CD4-positive, alpha-beta memory T cell (primary cell): ENCODE data around the gene POLR3B. TPM values are rescaled to one million over a fixed set of nuclear protein-coding genes. Genes with fewer than 3 reads are reported as not detected.

Experiments used
- CTCF ChIA-PET: fragments of 350-600 bp; sonication (Branson Sonifier 250); formaldehyde crosslinking; loops from one replicate; lab custom pipeline; 2021; ENCODE audit warnings: inconsistent platforms; ENCODE audit not compliant: partially characterized antibody; lab: Charles Lee
- POLR2A ChIA-PET: fragments of 350-600 bp; sonication (Branson Sonifier 250); formaldehyde crosslinking; loops from one replicate; lab custom pipeline; 2021; ENCODE audit not compliant: partially characterized antibody; lab: Charles Lee
- DNase-seq, 5 donors: peaks; one replicate each; pipeline versions ENCODE4 v3.0.0 to v3.0.0-alpha.2; 2020 to 2022; ENCODE audit warnings: mixed read lengths in 1 of 5
- H3K27ac ChIP-seq: one replicate; pipeline ENCODE4 v1.7.0; 2013; ENCODE audit warnings: low read depth, low read length
- H3K27me3 ChIP-seq: 2 replicates; pipeline ENCODE4 v1.7.0; 2013; ENCODE audit warnings: mild to moderate bottlenecking, low read length, moderate library complexity; ENCODE audit not compliant: insufficient read depth
- H3K36me3 ChIP-seq: 2 replicates; pipeline ENCODE4 v1.7.0; 2013; ENCODE audit warnings: mild to moderate bottlenecking, low read length, moderate library complexity; ENCODE audit not compliant: insufficient read depth
- H3K4me1 ChIP-seq: 2 replicates; pipeline ENCODE4 v1.7.0; 2013; ENCODE audit warnings: mild to moderate bottlenecking, low read length, moderate library complexity; ENCODE audit not compliant: insufficient read depth
- H3K4me3 ChIP-seq, 2 donors: one replicate each; pipeline ENCODE4 v1.7.0; 2013; ENCODE audit warnings: low read length in 2 of 2, mild to moderate bottlenecking in 1 of 2
- H3K9me3 ChIP-seq, 2 donors: one replicate each; pipeline ENCODE4 v1.7.0; 2013; ENCODE audit warnings: low read length in 2 of 2, control low read depth in 1 of 2; ENCODE audit not compliant: control insufficient read depth in 1 of 2
- H3K27ac Mint-ChIP-seq, 7 donors: one replicate each; pipeline ENCODE4 v1.8.0; 2020 to 2021; ENCODE audit warnings: mixed read lengths in 7 of 7, mild to moderate bottlenecking in 6 of 7, inconsistent platforms in 3 of 7, moderate library complexity in 3 of 7
- H3K27me3 Mint-ChIP-seq, 2 donors: one replicate each; pipeline ENCODE4 v1.8.0; 2020 to 2021; ENCODE audit warnings: mixed read lengths in 2 of 2
- H3K36me3 Mint-ChIP-seq, 2 donors: one replicate each; pipeline ENCODE4 v1.8.0; 2020 to 2021; ENCODE audit warnings: mixed read lengths in 2 of 2, inconsistent platforms in 1 of 2, mild to moderate bottlenecking in 1 of 2
- H3K4me1 Mint-ChIP-seq, 4 donors: one replicate each; pipeline ENCODE4 v1.8.0; 2020 to 2021; ENCODE audit warnings: mixed read lengths in 4 of 4, mild to moderate bottlenecking in 1 of 4
- H3K4me3 Mint-ChIP-seq, 8 donors: one replicate each; pipeline ENCODE4 v1.8.0; 2020 to 2021; ENCODE audit warnings: mixed read lengths in 8 of 8, mild to moderate bottlenecking in 7 of 8, moderate library complexity in 6 of 8, inconsistent platforms in 3 of 8
- H3K9me3 Mint-ChIP-seq, 8 donors: one replicate each; pipeline ENCODE4 v1.8.0; 2020 to 2021; ENCODE audit warnings: mixed read lengths in 8 of 8, mild to moderate bottlenecking in 5 of 8, inconsistent platforms in 3 of 8, moderate library complexity in 1 of 8
- intact Hi-C: fragments of 100-400 bp; cut with micrococcal nuclease; formaldehyde crosslinking; loops from one replicate; pipeline ENCODE4 v1.15.1; 2023
- polyA plus RNA-seq, 2 donors: library from polyadenylated mRNA; unstranded; fragments of 300-500 nt; fragmentation: Illumina TruSeq; gene quantifications; one replicate each; pipeline ENCODE4 v1.2.3, GENCODE V29; 2021
- total RNA-seq, 2 experiments: library from RNA; stranded (reverse); gene quantifications; one replicate each; pipeline ENCODE4 v1.2.3, GENCODE V29; 2021

Gene POLR3B
- total and polyA plus RNA-seq, 4 experiments from 2014 or later: 2.2 to 7.5 (median 6.9) TPM

DNA sequence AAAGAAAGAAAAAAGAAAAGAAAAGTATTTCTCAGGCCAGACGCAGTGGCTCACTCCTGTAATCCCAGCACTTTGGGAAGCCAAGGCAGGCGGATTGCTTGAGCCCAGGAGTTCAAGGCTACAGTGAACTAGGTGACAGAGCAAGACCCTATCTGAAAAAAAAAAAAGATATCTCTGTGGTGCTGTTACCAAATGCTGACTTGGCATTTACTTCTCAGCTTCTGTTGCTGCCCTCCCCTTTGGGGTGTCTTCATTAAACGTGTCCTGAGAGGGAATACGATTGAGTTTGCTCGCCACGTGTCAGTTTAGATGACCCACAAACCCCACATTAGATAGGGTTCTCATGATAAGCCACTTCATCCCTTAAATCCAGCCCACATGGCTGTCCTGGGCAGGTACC, 4.4 kb upstream of the POLR3B start:
- H3K4me3 ChIP-seq: no peak overlapping the region
- no peak overlapping the region for H3K27ac ChIP-seq
- peaks cover 10% of the 10 kb centered on the region for H3K4me1 ChIP-seq
- H3K9me3 Mint-ChIP-seq: peaks cover 0 to 6% (median 0%) of the 10 kb centered on the region in 8 donors
- H3K36me3 ChIP-seq: no peaks in the 10 kb centered on the region
- H3K27me3 Mint-ChIP-seq: no peaks in the 10 kb centered on the region
- POLR2A ChIA-PET: no interaction called here
- no peak for DNase-seq
- H3K4me3 Mint-ChIP-seq: no peak overlapping the region
- H3K4me1 Mint-ChIP-seq: peaks cover 8 to 13% (median 10%) of the 10 kb centered on the region in 4 donors
- H3K27ac Mint-ChIP-seq: no peak overlapping the region
- intact Hi-C loops: no loop called here
- H3K27me3 ChIP-seq: no peaks in the 10 kb centered on the region
- CTCF ChIA-PET: interaction anchor here (1.2 kb wide), 1 partner anchor 566 kb away, joined by 3 read pairs; no protein-coding TSS in a partner anchor
- H3K9me3 ChIP-seq: no peaks in the 10 kb centered on the region
- H3K36me3 Mint-ChIP-seq: peaks cover 7 to 19% of the 10 kb centered on the region in 2 donors

DNA sequence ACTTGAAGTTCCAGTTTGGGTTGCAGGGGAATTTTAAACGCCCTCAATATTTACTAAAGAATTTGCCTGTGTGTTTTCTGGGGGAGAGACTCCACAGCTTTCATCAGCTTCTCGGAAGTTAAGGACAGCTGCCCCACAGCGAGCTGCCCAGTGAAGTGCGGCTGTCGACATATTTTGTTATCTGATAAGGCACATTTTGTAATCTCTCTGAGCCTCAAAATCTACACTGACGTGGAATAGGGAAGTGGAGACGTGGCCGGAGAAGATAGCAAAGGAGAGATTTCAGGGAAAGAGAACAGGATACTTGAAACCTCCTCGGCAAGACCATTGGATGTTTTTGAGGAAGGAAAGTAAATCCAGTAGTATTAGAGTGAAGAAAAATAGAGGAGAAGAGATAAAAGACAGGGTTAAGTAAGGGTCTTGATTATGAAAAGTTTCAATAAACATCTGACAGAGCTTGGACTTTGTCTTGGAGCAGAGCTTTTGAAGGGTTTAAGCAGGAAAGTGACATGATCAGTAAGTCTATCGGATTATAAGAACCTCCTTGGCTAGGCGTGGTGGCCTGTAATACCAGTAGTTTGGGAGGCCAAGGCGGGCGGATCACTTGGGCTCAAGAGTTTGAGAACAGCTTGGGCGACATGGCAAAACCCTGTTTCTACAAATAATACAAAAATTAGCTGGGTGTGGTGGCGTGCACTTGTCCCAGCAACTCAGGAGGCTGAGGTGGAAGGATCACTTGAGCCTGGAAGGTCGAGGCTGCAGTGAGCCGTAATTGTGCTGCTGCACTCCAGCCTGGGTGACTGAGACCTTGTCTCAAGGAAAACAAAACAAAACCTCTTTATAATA, 1.1 kb downstream of the POLR3B start:
- Mint-ChIP-seq H3K36me3 (peaks cover 0 to 10% of the 10 kb centered on the region in 2 donors), H3K27ac (peak overlapping the region; percentile 92 to 97 (median 95)), H3K4me3 (peak overlapping the region; percentile 86 to 95 (median 94)), H3K4me1 (peaks cover 10 to 20% (median 16%) of the 10 kb centered on the region in 4 donors), H3K27me3 (no peaks in the 10 kb centered on the region), H3K9me3 (peaks cover 0 to 6% (median 0%) of the 10 kb centered on the region in 8 donors)
- no peak for DNase-seq
- Histone ChIP-seq H3K27ac (peak overlapping the region; percentile 68), H3K9me3 (no peaks in the 10 kb centered on the region), H3K27me3 (no peaks in the 10 kb centered on the region), H3K4me3 (peak overlapping the region; percentile 77 to 87), H3K36me3 (no peaks in the 10 kb centered on the region), H3K4me1 (peaks cover 20% of the 10 kb centered on the region)
- intact Hi-C loops: loop anchor here (1.0 kb wide), 1 partner anchor 735 kb away; the partner anchor contains the start of gene CRY1
- ChIA-PET POLR2A (interaction anchor here (0.5 to 4.9 kb wide), 15 partner anchors 10 to 1122 kb away, joined by 3 to 108 read pairs (median 4); partner anchors contain the start of genes APPL2, MTERF2, TCP11L2 and TMEM263), CTCF (interaction anchor here (0.8 to 3.5 kb wide), 16 partner anchors 9 to 597 kb away, joined by 3 to 35 read pairs (median 6); partner anchors contain the start of genes TCP11L2 and TMEM263)

- Mint-ChIP-seq H3K36me3 (peaks cover 0 to 15% of the 10 kb centered on the region in 2 donors), H3K4me3 (peak overlapping the region in 1 of 8 donors; percentile 6), H3K4me1 (peaks cover 10 to 20% (median 16%) of the 10 kb centered on the region in 4 donors), H3K27ac (no peak overlapping the region), H3K9me3 (peaks cover 0 to 6% (median 0%) of the 10 kb centered on the region in 8 donors), H3K27me3 (no peaks in the 10 kb centered on the region)
- H3K36me3 ChIP-seq: no peaks in the 10 kb centered on the region
- no peaks in the 10 kb centered on the region for H3K27me3 ChIP-seq
- ChIA-PET POLR2A (interaction anchor here (4.9 kb wide), 1 partner anchor 57 kb away, joined by 108 read pairs; the partner anchor contains the start of gene TCP11L2), CTCF (interaction anchor here (1.6 to 3.0 kb wide), 2 partner anchors 11 to 595 kb away, joined by 3 to 13 read pairs; partner anchors contain the start of gene TMEM263)
- peaks cover 20% of the 10 kb centered on the region for H3K4me1 ChIP-seq
- H3K4me3 ChIP-seq: no peak overlapping the region
- intact Hi-C loops: no loop called here
- H3K9me3 ChIP-seq: no peaks in the 10 kb centered on the region
- no peak for DNase-seq
- no peak overlapping the region for H3K27ac ChIP-seq
Measured at GRCh38 chr12:106359646-106360399, 2.3 kb downstream of the POLR3B start.

- POLR2A ChIA-PET: interaction anchor here (1.2 to 4.9 kb wide), 2 partner anchors 57 kb away, joined by 3 to 108 read pairs; partner anchors contain the start of gene TCP11L2
Measured at GRCh38 chr12:106360400-106360994, 2.9 kb downstream of the POLR3B start.

DNA sequence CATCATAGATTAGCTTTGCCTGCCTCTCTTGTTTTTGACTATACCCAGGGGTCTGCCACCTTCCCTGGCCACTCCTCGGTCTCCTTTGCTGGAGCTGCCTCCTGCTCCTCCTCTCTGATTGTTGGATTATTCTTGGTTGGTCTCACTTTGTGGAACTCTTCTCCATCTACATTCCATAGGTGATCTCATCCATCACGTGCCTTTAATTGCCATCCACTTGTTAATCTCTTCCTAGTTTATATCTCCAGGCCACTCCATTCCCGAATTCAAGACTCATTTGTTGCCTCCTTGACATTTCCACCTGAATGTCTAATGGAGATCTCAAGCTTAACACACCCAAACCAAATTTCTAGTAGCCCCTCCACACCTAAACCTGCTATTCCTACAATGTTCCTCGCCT, 5.4 kb downstream of the POLR3B start:
- Histone ChIP-seq H3K9me3 (no peaks in the 10 kb centered on the region), H3K27ac (no peak overlapping the region), H3K4me1 (peaks cover 10% of the 10 kb centered on the region), H3K4me3 (no peak overlapping the region), H3K27me3 (no peaks in the 10 kb centered on the region), H3K36me3 (no peaks in the 10 kb centered on the region)
- Mint-ChIP-seq H3K4me3 (no peak overlapping the region), H3K9me3 (peaks cover 0 to 1% (median 0%) of the 10 kb centered on the region in 8 donors), H3K36me3 (peaks cover 4 to 25% of the 10 kb centered on the region in 2 donors), H3K27me3 (no peaks in the 10 kb centered on the region), H3K4me1 (peaks cover 5 to 10% (median 9%) of the 10 kb centered on the region in 4 donors), H3K27ac (no peak overlapping the region)
- intact Hi-C loops: no loop called here
- ChIA-PET POLR2A (no interaction called here), CTCF (no interaction called here)
- DNase-seq: no peak

More at GRCh38 chr12:106360400-106360994, 2.9 kb downstream of the POLR3B start:
- Histone ChIP-seq H3K27ac (no peak overlapping the region), H3K4me1 (peaks cover 20% of the 10 kb centered on the region), H3K36me3 (no peaks in the 10 kb centered on the region), H3K4me3 (no peak overlapping the region), H3K9me3 (no peaks in the 10 kb centered on the region), H3K27me3 (no peaks in the 10 kb centered on the region)
- H3K9me3 Mint-ChIP-seq: peaks cover 0 to 6% (median 0%) of the 10 kb centered on the region in 8 donors
- CTCF ChIA-PET: interaction anchor here (1.1 kb wide), 1 partner anchor 9 kb away, joined by 3 read pairs; no protein-coding TSS in a partner anchor
- DNase-seq: no peak
- H3K4me3 Mint-ChIP-seq: no peak overlapping the region
- intact Hi-C loops: no loop called here
- H3K27me3 Mint-ChIP-seq: no peaks in the 10 kb centered on the region
- no peak overlapping the region for H3K27ac Mint-ChIP-seq
- peaks cover 0 to 15% of the 10 kb centered on the region in 2 donors for H3K36me3 Mint-ChIP-seq
- peaks cover 10 to 20% (median 16%) of the 10 kb centered on the region in 4 donors for H3K4me1 Mint-ChIP-seq

GRCh38 chr12:106364261-106364660, 6.7 kb downstream of the POLR3B start:
- Histone ChIP-seq H3K4me1 (no peaks in the 10 kb centered on the region), H3K4me3 (no peak overlapping the region), H3K27me3 (no peaks in the 10 kb centered on the region), H3K27ac (no peak overlapping the region), H3K36me3 (no peaks in the 10 kb centered on the region), H3K9me3 (no peaks in the 10 kb centered on the region)
- H3K27me3 Mint-ChIP-seq: no peaks in the 10 kb centered on the region
- peaks cover 5 to 24% of the 10 kb centered on the region in 2 donors for H3K36me3 Mint-ChIP-seq
- no peak overlapping the region for H3K27ac Mint-ChIP-seq
- H3K9me3 Mint-ChIP-seq: no peaks in the 10 kb centered on the region
- POLR2A ChIA-PET: no interaction called here
- H3K4me1 Mint-ChIP-seq: peaks cover 0 to 2% (median 0%) of the 10 kb centered on the region in 4 donors
- DNase-seq: no peak
- intact Hi-C loops: no loop called here
- no peak overlapping the region for H3K4me3 Mint-ChIP-seq
- CTCF ChIA-PET: no interaction called here
